Muscle layer of colon (tissue), 2 donors: ENCODE results near the gene SOX5.

Experiments used
- H3K27ac ChIP-seq: one replicate; pipeline ENCODE4 v1.7.0; 2013; ENCODE audit warnings: low read depth, mild to moderate bottlenecking, low read length, moderate library complexity
- H3K27me3 ChIP-seq, 2 donors: one replicate each; pipeline ENCODE4 v1.7.0; 2013; ENCODE audit warnings: low read length in 2 of 2, mild to moderate bottlenecking in 2 of 2; ENCODE audit not compliant: insufficient read depth in 2 of 2, control insufficient read depth in 1 of 2
- H3K36me3 ChIP-seq: one replicate; pipeline ENCODE4 v1.7.0; 2013; ENCODE audit warnings: mild to moderate bottlenecking, low read length; ENCODE audit not compliant: insufficient read depth
- H3K4me1 ChIP-seq: one replicate; pipeline ENCODE4 v1.7.0; 2013; ENCODE audit warnings: mild to moderate bottlenecking, low read length; ENCODE audit not compliant: insufficient read depth
- H3K4me3 ChIP-seq, 2 donors: one replicate each; pipeline ENCODE4 v1.7.0; 2013; ENCODE audit warnings: low read length in 2 of 2, low read depth in 1 of 2, mild to moderate bottlenecking in 1 of 2, moderate library complexity in 1 of 2
- H3K9ac ChIP-seq: one replicate; pipeline ENCODE4 v1.7.0; 2013; ENCODE audit warnings: low read length
- H3K9me3 ChIP-seq: one replicate; pipeline ENCODE4 v1.7.0; 2013; ENCODE audit warnings: mild to moderate bottlenecking, low read length
- donor health status: abdominal sarcoma.
- donor health status: Adenocarcinoma of cecum.

The SOX5 gene

GRCh38 chr12:23648546-23648945 lies 300.9 kb downstream of the SOX5 start:
- H3K27me3 ChIP-seq: no peaks in the 10 kb centered on the region
- no peak overlapping the region for H3K9ac ChIP-seq
- no peaks in the 10 kb centered on the region for H3K36me3 ChIP-seq
- H3K4me3 ChIP-seq: no peak overlapping the region
- H3K9me3 ChIP-seq: peaks cover 7% of the 10 kb centered on the region
- H3K4me1 ChIP-seq: no peaks in the 10 kb centered on the region
- no peak overlapping the region for H3K27ac ChIP-seq

DNA sequence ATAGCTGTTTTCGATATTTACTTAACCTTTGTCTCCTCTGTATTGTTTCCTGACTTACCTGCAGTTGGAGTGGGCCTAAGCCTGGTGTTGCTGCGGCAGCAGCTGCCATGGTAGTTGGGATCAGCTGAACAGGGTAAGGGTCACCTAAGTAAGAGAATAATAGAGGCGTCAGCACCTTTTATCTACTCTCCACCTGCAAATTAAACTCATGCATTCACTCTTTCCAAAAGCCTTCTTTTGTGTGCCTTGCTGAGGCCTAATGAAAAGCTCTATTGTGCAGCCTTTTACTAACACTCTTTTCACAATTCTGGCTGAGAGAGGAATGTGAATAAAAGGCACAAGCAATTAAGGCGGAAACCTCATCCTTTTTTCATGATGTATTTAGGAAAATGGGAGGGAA lies 308.7 kb downstream of the SOX5 start:
- no peaks in the 10 kb centered on the region for H3K4me1 ChIP-seq
- H3K9me3 ChIP-seq: no peaks in the 10 kb centered on the region
- H3K27me3 ChIP-seq: no peaks in the 10 kb centered on the region
- H3K36me3 ChIP-seq: no peaks in the 10 kb centered on the region
- no peak overlapping the region for H3K9ac ChIP-seq
- no peak overlapping the region for H3K27ac ChIP-seq
- no peak overlapping the region for H3K4me3 ChIP-seq

DNA sequence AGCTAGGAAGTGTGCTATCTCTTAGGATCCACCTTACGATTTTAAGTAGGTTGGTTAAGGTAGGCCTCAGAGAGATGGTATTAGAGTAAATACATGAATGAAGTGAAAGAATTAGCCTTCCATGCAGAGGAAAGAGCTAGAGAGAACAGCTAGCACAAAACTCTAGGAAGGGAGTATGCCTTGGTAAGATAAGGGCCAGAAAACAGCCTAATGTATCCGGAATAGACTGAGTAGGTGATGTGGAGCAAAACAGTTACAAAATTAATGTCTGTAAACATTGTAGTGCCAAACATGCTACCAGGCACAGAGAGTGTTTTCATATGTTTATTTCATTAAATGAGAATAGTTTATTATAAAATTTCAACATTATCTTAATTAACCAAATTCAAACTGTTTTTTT lies 315.1 kb downstream of the SOX5 start:
- no peaks in the 10 kb centered on the region for H3K9me3 ChIP-seq
- no peaks in the 10 kb centered on the region for H3K36me3 ChIP-seq
- no peaks in the 10 kb centered on the region for H3K4me1 ChIP-seq

DNA sequence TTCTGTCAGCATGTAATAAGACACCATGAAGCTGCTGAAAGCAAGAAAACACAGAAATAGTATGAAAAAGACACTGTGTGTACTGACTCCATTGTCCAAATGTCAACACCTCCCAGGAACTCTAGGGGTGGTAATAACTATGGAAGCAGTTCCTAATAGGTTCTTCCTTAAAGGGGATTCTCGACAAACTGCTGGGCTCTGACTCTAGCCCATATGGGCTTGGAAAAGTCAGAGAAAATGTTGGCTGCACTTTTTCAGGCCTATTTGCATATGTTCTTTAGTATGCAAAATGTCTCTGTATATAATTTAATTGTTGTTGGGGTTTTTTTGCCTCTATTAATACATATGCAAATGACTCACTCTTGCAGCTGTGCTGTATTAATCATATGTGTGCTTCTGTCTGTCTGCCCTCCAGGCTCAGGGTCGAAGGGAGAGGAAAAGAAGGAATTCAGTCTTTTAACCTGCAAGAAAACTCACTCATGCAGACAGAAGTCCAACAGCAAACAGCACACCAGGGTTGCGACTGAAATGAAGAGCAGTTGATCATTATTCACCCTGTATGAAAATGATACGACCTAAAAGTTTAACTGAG lies 317.6 kb downstream of the SOX5 start:
- H3K4me1 ChIP-seq: no peaks in the 10 kb centered on the region
- H3K9me3 ChIP-seq: no peaks in the 10 kb centered on the region
- no peaks in the 10 kb centered on the region for H3K36me3 ChIP-seq
- H3K27ac ChIP-seq: no peak overlapping the region
- H3K4me3 ChIP-seq: no peak overlapping the region
- H3K27me3 ChIP-seq: no peaks in the 10 kb centered on the region
- no peak overlapping the region for H3K9ac ChIP-seq

More for the DNA sequence above, 315.1 kb downstream of the SOX5 start:
- Histone ChIP-seq H3K27ac (no peak overlapping the region), H3K4me3 (no peak overlapping the region), H3K27me3 (no peaks in the 10 kb centered on the region), H3K9ac (no peak overlapping the region)

- H3K36me3 ChIP-seq: no peaks in the 10 kb centered on the region
- no peak overlapping the region for H3K9ac ChIP-seq
- H3K4me1 ChIP-seq: no peaks in the 10 kb centered on the region
- H3K9me3 ChIP-seq: no peaks in the 10 kb centered on the region
- no peaks in the 10 kb centered on the region for H3K27me3 ChIP-seq
- H3K4me3 ChIP-seq: no peak overlapping the region
- no peak overlapping the region for H3K27ac ChIP-seq
These were observed 318.9 kb downstream of the SOX5 start for GRCh38 chr12:23630524-23630923.

DNA sequence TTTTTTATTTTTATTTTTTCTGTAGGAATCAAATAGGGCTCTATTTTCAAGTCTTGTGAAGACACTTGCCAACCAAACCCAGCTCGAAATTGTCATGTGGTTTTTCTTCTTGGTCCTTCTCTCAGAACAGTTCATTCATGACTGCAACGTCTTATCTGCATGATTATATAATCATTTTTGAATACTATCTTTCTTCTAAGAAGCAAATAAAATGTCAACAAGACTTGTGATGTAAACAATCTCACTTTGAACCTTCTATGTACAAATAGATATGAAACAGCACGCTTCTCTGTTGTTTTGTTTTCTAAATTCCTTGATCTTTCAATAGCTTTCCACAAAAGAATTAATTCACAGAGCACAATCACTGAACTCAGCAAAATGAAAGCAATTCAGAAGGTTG lies 320.7 kb downstream of the SOX5 start:
- Histone ChIP-seq H3K9ac (no peak overlapping the region), H3K4me3 (no peak overlapping the region), H3K4me1 (no peaks in the 10 kb centered on the region), H3K36me3 (no peaks in the 10 kb centered on the region), H3K27ac (no peak overlapping the region), H3K9me3 (no peaks in the 10 kb centered on the region), H3K27me3 (no peaks in the 10 kb centered on the region)

- no peak overlapping the region for H3K9ac ChIP-seq
- no peaks in the 10 kb centered on the region for H3K27me3 ChIP-seq
- no peaks in the 10 kb centered on the region for H3K36me3 ChIP-seq
- no peak overlapping the region for H3K4me3 ChIP-seq
- no peaks in the 10 kb centered on the region for H3K9me3 ChIP-seq
- H3K4me1 ChIP-seq: peaks cover 3% of the 10 kb centered on the region
- no peak overlapping the region for H3K27ac ChIP-seq
These were observed 322.7 kb downstream of the SOX5 start for GRCh38 chr12:23626791-23627190.

DNA sequence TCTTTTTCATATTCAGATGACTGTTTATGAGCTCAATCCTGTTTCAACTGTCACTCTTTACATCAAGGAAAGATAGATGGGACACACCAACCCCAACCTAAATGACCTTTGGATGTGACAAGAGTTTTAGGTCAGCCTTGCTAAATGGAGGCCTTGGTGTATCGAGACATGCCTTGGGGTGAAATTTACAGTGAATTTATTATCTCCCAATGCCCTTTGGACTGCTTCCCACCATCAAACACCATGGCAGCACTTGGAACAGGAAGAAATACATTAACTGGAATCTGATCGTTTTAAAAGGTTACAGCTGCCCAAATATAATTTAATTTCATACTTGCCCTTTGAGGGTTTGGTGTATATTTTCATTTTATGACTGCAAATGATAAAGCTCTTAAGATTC lies 327.6 kb downstream of the SOX5 start:
- Histone ChIP-seq H3K9ac (no peak overlapping the region), H3K9me3 (no peaks in the 10 kb centered on the region), H3K4me1 (peaks cover 14% of the 10 kb centered on the region), H3K27me3 (no peaks in the 10 kb centered on the region), H3K4me3 (no peak overlapping the region), H3K36me3 (no peaks in the 10 kb centered on the region), H3K27ac (no peak overlapping the region)

- H3K9ac ChIP-seq: no peak overlapping the region
These were observed 330.8 kb downstream of the SOX5 start for GRCh38 chr12:23618718-23619117.

GRCh38 chr12:23617749-23618148 lies 331.7 kb downstream of the SOX5 start:
- H3K4me1 ChIP-seq: peaks cover 14% of the 10 kb centered on the region
- no peaks in the 10 kb centered on the region for H3K27me3 ChIP-seq
- H3K9ac ChIP-seq: no peak overlapping the region
- no peak overlapping the region for H3K27ac ChIP-seq
- H3K36me3 ChIP-seq: no peaks in the 10 kb centered on the region
- H3K4me3 ChIP-seq: no peak overlapping the region
- no peaks in the 10 kb centered on the region for H3K9me3 ChIP-seq

More at GRCh38 chr12:23618718-23619117, 330.8 kb downstream of the SOX5 start:
- H3K27ac ChIP-seq: no peak overlapping the region
- H3K27me3 ChIP-seq: no peaks in the 10 kb centered on the region
- H3K4me3 ChIP-seq: no peak overlapping the region
- H3K9me3 ChIP-seq: no peaks in the 10 kb centered on the region
- no peaks in the 10 kb centered on the region for H3K36me3 ChIP-seq
- peaks cover 14% of the 10 kb centered on the region for H3K4me1 ChIP-seq

GRCh38 chr12:23614280-23614679 lies 335.2 kb downstream of the SOX5 start:
- no peak overlapping the region for H3K9ac ChIP-seq
- no peaks in the 10 kb centered on the region for H3K9me3 ChIP-seq
- no peaks in the 10 kb centered on the region for H3K36me3 ChIP-seq
- peak overlapping the region; percentile 17 for H3K27ac ChIP-seq
- peaks cover 16% of the 10 kb centered on the region for H3K4me1 ChIP-seq
- no peaks in the 10 kb centered on the region for H3K27me3 ChIP-seq
- no peak overlapping the region for H3K4me3 ChIP-seq

DNA sequence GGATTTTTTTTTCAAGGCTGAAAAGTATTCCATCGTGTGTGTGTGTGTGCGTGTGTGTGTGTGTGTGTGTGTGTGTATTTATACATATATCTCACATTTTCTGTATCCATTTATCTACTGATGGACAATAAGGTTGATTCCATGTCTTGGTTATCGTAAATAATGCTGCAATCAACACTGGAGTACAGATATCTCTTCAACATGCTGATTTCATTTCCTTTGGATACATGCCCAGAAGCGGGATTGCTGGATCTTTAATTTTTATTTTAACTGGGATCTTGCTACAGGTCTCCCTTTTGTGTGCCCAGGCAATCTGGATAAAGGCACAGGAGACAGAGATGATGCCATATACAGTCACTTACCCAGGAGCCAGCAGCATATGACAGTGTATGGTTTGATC lies 338.1 kb downstream of the SOX5 start:
- H3K4me1 ChIP-seq: peaks cover 6% of the 10 kb centered on the region
- H3K36me3 ChIP-seq: no peaks in the 10 kb centered on the region
- no peak overlapping the region for H3K9ac ChIP-seq
- no peaks in the 10 kb centered on the region for H3K27me3 ChIP-seq
- no peak overlapping the region for H3K27ac ChIP-seq
- no peaks in the 10 kb centered on the region for H3K9me3 ChIP-seq
- no peak overlapping the region for H3K4me3 ChIP-seq
